GM18873 (cell line): ENCODE measurements around the gene REG3A.

Experiments
- ATAC-seq: cut with Tn5 transposase; IDR thresholded peaks from one replicate; pipeline ENCODE4 v1.9.1; 2021; ENCODE audit warnings: mild to moderate bottlenecking, moderate library complexity, moderate number of reproducible peaks; ENCODE audit not compliant: unreplicated experiment, low FRiP score

Gene REG3A

GRCh38 chr2:79122676-79123075, 36.9 kb downstream of the REG3A start:
- ATAC-seq: no peak

DNA sequence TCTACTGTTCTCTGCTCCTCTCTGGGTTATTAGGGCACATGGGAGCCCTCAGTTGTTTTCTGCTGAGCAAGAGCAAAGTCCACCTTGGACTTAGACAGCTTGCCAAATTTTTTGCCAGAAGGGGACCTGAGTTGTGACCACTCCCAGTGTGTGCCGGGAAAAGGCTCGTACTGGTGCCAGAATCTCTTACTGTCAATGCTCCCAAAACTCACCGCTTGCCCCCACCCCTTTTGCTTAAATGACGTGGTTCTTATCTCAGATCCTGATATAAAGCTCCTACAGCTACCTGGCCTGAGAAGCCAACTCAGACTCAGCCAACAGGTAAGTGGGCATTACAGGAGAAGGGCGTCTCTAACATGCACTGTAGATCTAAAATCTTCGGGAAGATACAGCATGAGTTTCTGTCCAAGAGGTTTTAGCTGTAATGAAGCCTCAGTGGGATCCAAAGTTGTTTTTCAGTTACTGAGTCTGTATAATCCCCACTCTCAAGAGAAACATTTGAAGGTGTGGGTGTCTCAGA, 39.3 kb downstream of the REG3A start, which contains the start of gene REG1A:
Gene REG1A, plus strand, starts transcription at position 295 of the 520 bp plus-strand sequence. CDS start 374 bp downstream, outside the sequence.
- no peak for ATAC-seq

- no peak for ATAC-seq
These were observed 42.3 kb downstream of the REG3A start for GRCh38 chr2:79116997-79117928.

DNA sequence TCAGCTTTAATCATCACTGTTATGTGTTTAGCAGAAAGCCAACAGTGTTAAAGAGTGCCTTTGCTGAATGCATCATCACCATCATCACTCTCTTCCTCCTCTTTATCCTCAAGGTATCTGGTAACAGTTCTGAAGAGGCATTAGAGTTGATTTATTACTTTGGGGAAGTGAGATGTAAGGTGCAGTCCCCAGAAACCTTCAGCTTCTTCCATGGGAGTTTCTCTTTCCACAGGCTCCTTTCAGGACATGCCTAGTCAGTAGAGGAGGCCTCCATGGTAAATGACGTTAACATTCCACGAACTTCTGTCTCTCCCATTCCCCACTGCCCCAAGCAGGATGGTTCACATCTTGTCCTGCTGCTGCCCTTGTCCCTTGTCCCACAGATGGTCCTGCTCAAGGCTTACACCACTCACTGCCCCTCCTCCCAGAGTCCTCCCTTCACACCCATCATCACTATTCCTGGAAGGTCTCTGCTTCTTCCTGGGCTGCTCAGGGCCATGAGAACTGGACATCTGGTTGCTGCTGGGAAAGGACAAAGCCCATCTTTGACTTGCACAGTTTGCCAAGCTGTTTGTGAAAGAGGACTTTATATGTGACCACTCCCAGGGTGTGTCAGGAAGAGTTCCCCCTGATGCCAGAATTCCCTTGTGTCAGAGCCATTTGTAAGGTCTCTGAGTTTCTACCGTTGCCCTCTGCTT, 44.6 kb downstream of the REG3A start:
- no peak for ATAC-seq

- no peak for ATAC-seq
These were observed 47.3 kb downstream of the REG3A start for GRCh38 chr2:79112269-79112668.
